Measurements from ENCODE around the gene WDR45B. TPM values are rescaled to one million over a fixed set of nuclear protein-coding genes. Genes with fewer than 3 reads are reported as not detected.

Gene WDR45B
- total and polyA plus RNA-seq, 11 donors = 23.5 to 60.7 (median 40.1) TPM

- Histone ChIP-seq H3K27ac (peak overlapping the region; percentile 58 to 97 (median 91)), H3K9me3 (no peaks in the 10 kb centered on the region), H3K27me3 (no peaks in the 10 kb centered on the region), H3K4me3 (peak overlapping the region; percentile 33 to 74 (median 62)), H3K36me3 (peaks cover 0 to 36% (median 22%) of the 10 kb centered on the region in 9 donors), H3K4me1 (peaks cover 5 to 48% (median 31%) of the 10 kb centered on the region in 12 donors)
- intact Hi-C loops (cut with DNase I) = no loop called here
- ATAC-seq (peak in 3 of 4 donors; percentile 46 to 57 (median 51)), DNase-seq (peak in 4 of 5 donors; percentile 76 to 79 (median 78))
- no peak for TF ChIP-seq POLR2A (IDR thresholded peaks at IDR 0.05)
- TF ChIP-seq, protein P1, sequence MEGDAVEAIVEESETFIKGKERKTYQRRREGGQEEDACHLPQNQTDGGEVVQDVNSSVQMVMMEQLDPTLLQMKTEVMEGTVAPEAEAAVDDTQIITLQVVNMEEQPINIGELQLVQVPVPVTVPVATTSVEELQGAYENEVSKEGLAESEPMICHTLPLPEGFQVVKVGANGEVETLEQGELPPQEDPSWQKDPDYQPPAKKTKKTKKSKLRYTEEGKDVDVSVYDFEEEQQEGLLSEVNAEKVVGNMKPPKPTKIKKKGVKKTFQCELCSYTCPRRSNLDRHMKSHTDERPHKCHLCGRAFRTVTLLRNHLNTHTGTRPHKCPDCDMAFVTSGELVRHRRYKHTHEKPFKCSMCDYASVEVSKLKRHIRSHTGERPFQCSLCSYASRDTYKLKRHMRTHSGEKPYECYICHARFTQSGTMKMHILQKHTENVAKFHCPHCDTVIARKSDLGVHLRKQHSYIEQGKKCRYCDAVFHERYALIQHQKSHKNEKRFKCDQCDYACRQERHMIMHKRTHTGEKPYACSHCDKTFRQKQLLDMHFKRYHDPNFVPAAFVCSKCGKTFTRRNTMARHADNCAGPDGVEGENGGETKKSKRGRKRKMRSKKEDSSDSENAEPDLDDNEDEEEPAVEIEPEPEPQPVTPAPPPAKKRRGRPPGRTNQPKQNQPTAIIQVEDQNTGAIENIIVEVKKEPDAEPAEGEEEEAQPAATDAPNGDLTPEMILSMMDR (IDR thresholded peaks at IDR 0.05) = no peak
- WGBS, 4 donors = 7 to 16% (median 16%) methylated on average over 21 to 29 of the region's 29 CpGs
These were observed 55.3 kb downstream of the WDR45B start for GRCh38 chr17:82592767-82593589.

GRCh38 chr17:82592289-82592766 lies 55.9 kb downstream of the WDR45B start:
- peaks cover 5 to 48% (median 31%) of the 10 kb centered on the region in 12 donors for H3K4me1 ChIP-seq
- 61 to 73% (median 67%) methylated on average over 8 to 9 of the region's 9 CpGs for WGBS, 4 donors
- TF ChIP-seq POLR2A (IDR thresholded peaks at IDR 0.05) = no peak
- TF ChIP-seq, protein P1 (IDR thresholded peaks at IDR 0.05) = no peak

DNA sequence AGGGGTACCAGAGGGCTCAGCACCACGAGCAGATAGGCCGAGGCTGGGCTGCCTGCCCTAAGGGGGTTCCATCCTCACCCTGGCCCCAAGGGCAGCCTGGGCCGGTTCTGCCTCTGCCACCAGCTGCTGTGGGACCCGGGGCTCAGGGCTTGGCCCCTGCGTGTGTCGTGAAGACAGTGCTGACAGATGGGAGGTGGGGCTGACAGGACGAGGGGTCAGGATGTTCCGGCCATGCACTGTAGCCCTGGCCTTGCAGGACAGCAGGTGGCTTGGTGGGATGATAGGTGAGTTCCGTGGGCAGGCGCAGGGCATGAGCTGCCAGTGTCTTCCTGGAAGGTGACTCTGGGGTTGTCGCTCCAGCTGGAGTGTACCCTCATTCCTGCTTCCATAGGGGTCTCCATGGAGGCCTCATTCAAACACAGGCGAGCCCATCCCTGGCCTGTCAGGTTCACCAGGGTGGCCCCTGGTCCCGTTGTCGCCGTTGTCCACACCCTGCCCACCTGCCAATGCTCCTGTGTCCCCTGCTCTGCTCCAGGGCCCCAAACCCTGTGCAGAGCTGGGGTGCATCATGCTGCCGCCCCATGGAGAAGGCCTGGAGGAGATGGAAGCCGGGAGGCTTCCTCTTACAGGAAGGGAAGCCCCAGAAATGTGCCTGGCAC lies 57.2 kb downstream of the WDR45B start:
- peak overlapping the region in 11 of 12 donors; percentile 80 to 97 (median 91) for H3K27ac ChIP-seq
- no peak overlapping the region for H3K4me3 ChIP-seq
- H3K4me1 ChIP-seq = peaks cover 5 to 48% (median 31%) of the 10 kb centered on the region in 12 donors
- no peaks in the 10 kb centered on the region for H3K9me3 ChIP-seq
- WGBS, 4 donors = 32 to 59% (median 54%) methylated on average over 17 of the region's 17 CpGs
- peak in 2 of 4 donors; percentile 3 to 6 for ATAC-seq
- peak in 1 of 5 donors; percentile 33 for DNase-seq
- TF ChIP-seq POLR2A (IDR thresholded peaks at IDR 0.05) = no peak
- TF ChIP-seq, protein P1 (IDR thresholded peaks at IDR 0.05) = no peak
- no peaks in the 10 kb centered on the region for H3K27me3 ChIP-seq
- intact Hi-C loops (cut with DNase I) = no loop called here
- peaks cover 0 to 35% (median 22%) of the 10 kb centered on the region in 9 donors for H3K36me3 ChIP-seq

More at GRCh38 chr17:82592289-82592766, 55.9 kb downstream of the WDR45B start:
- Histone ChIP-seq H3K36me3 (peaks cover 0 to 36% (median 24%) of the 10 kb centered on the region in 9 donors), H3K27ac (peak overlapping the region; percentile 58 to 97 (median 91)), H3K9me3 (no peaks in the 10 kb centered on the region), H3K27me3 (no peaks in the 10 kb centered on the region), H3K4me3 (peak overlapping the region in 8 of 12 donors; percentile 19 to 74 (median 65))
- ATAC-seq = peak in 2 of 4 donors; percentile 3 to 19
- DNase-seq = no peak
- intact Hi-C loops (cut with DNase I) = no loop called here

DNA sequence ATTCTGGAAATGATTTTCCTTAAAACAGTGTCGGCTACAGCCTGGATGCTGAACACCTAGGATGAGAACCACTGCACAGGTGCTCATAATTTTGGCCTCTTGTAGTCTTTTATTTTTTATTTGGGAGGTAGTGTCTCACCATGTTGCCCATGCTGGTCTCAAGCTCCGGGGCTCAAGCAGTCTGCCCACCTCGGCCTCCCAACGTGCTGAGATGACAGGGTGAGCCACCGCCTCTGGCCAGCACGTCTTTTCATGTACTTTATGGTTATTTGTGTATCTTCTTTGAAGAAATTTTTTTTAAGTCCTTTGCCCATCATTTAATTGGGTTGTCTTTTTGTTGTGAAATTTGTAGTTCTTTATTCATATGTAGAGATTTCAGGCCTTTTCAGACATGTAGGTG lies 58.0 kb downstream of the WDR45B start:
- Histone ChIP-seq H3K4me1 (peaks cover 5 to 48% (median 31%) of the 10 kb centered on the region in 12 donors), H3K4me3 (no peak overlapping the region)
- TF ChIP-seq POLR2A (IDR thresholded peaks at IDR 0.05) = no peak
- TF ChIP-seq, protein P1 (IDR thresholded peaks at IDR 0.05) = no peak

More for the DNA sequence above, 58.0 kb downstream of the WDR45B start:
- no peaks in the 10 kb centered on the region for H3K27me3 ChIP-seq
- no peak for DNase-seq
- no peak for ATAC-seq
- WGBS, 4 donors = 87 to 93% (median 90%) methylated on average over 6 of the region's 6 CpGs
- H3K27ac ChIP-seq = peak overlapping the region in 4 of 12 donors; percentile 89 to 97 (median 91)
- intact Hi-C loops (cut with DNase I) = no loop called here
- peaks cover 0 to 35% (median 23%) of the 10 kb centered on the region in 9 donors for H3K36me3 ChIP-seq
- no peaks in the 10 kb centered on the region for H3K9me3 ChIP-seq
